Coronary artery (tissue), 2 donors: Measurements from ENCODE around the gene SPRED2.

ENCODE experiments used
- DNase-seq: peaks from one replicate; pipeline ENCODE4 v3.0.0-alpha.2; 2017; ENCODE audit warnings: low spot score
- H3K27ac ChIP-seq, 2 donors: fragments of 200-600 bp; sonication (generic); one replicate each; pipeline ENCODE4 v1.5.1; 2016 to 2019
- H3K4me3 ChIP-seq: fragments of 200-600 bp; sonication (generic); 2 replicates; pipeline ENCODE4 v1.5.1; 2016; ENCODE audit warnings: mild to moderate bottlenecking, moderate library complexity
- CTCF ChIP-seq: fragments of 200-600 bp; sonication (generic); IDR thresholded peaks from one replicate; pipeline ENCODE4 v1.5.1; 2019; ENCODE audit warnings: antibody characterized with exemption

SPRED2 gene

GRCh38 chr2:65281627-65282351 lies 150.6 kb downstream of the SPRED2 start:
- no peak overlapping the region for H3K4me3 ChIP-seq
- DNase-seq, result no peak
- no peak for TF ChIP-seq CTCF
- no peak overlapping the region for H3K27ac ChIP-seq

GRCh38 chr2:65279756-65280155 lies 152.6 kb downstream of the SPRED2 start:
- Histone ChIP-seq H3K4me3 (no peak overlapping the region), H3K27ac (no peak overlapping the region)
- DNase-seq, result no peak
- no peak for TF ChIP-seq CTCF

DNA sequence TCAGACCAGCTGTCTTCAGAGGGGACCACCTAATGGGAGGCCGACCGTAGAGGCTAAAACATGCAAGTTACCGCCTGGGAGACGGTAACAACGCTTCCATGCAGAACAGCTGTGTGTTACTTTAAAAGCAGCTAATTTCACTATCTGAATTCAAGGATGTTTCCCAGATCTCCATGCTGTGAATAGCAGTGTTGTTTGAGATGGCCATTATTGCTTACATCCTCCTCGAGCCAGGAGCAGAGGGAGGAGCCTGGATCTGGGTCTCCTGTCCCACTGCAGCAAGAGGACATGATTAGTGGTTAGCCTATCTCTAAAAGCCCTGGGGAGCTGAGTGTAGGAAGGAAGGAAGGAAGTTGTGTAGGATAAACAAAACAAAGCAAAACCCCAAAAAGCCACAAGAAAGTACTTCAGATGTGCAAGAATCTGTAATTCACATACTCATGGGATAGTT lies 153.8 kb downstream of the SPRED2 start:
- DNase-seq, result no peak
- Histone ChIP-seq H3K27ac (no peak overlapping the region), H3K4me3 (no peak overlapping the region)
- TF ChIP-seq CTCF, result no peak

GRCh38 chr2:65277791-65278483 lies 154.5 kb downstream of the SPRED2 start:
- no peak for TF ChIP-seq CTCF
- no peak overlapping the region for H3K27ac ChIP-seq
- H3K4me3 ChIP-seq, result no peak overlapping the region
- no peak for DNase-seq

DNA sequence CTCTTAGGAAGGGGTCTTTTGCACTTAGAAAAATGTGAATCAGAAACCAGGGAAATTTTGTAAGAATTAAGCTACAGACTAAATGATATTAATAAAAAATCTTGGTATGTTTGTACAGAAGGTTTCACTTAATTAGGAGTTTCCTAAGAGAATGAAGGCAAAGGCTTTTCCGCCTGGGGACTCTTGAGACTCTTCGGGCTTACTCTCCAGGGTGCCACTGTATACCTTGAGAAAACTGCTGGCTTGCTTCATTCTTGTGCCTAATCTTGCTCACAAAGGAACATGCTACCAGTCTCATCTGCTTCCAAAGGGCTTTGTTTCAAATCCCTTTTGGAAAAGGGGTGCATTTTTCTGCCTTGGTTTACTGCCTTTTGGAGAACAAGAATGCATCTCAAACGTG lies 155.3 kb downstream of the SPRED2 start:
- H3K27ac ChIP-seq, result no peak overlapping the region

DNA sequence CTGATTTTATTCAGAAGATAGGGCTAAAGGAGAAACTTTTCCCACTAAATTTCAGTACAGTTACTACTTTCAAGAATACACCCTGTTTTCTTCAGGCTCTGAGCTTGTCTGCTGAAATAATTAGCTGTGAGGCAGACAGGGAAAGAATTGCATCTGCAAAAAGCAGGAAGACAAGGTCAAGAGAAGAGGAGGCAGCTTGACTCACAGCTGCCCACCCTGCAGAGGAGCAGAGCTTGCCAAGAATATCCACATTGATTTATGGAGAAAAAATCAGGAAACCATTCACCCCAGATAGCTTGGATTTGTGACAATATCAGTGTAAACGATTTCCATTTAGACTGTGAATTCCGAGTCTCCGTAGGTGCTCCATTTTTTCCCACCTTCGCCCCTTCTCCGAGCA lies 155.8 kb downstream of the SPRED2 start:
- no peak for TF ChIP-seq CTCF
- Histone ChIP-seq H3K4me3 (no peak overlapping the region), H3K27ac (no peak overlapping the region)
- DNase-seq, result no peak

More for the DNA sequence above, 155.3 kb downstream of the SPRED2 start:
- H3K4me3 ChIP-seq, result no peak overlapping the region
- TF ChIP-seq CTCF, result no peak
- DNase-seq, result no peak
